HG03558 (cell line): ENCODE measurements around the gene MUC3A.

Source experiments
- ATAC-seq: cut with Tn5 transposase; IDR thresholded peaks from one replicate; pipeline ENCODE4 v1.9.1; 2021; ENCODE audit warnings: moderate number of reproducible peaks; ENCODE audit not compliant: unreplicated experiment; ENCODE audit errors: extremely low read depth

The MUC3A gene

DNA sequence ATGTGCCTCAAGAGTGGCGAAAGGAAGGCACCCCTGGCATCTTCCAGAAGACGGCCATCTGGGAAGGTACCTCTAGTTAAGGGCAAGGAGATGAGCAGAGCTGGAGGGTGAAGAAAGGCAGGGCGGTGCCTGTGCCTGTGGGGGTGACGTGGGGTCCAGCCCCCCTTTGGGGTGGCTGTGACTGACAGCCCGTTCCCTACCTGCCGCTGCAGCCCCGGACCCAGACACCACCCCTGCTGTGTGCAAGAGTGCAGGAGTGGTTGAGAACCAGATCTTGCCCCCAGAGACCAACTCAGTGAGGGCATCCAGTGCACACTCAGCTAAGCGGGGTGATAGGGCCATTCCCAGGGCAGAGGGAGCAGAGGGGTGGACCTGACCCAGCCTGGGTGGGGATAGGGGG lies 66.3 kb downstream of the MUC3A start:
- no peak for ATAC-seq

DNA sequence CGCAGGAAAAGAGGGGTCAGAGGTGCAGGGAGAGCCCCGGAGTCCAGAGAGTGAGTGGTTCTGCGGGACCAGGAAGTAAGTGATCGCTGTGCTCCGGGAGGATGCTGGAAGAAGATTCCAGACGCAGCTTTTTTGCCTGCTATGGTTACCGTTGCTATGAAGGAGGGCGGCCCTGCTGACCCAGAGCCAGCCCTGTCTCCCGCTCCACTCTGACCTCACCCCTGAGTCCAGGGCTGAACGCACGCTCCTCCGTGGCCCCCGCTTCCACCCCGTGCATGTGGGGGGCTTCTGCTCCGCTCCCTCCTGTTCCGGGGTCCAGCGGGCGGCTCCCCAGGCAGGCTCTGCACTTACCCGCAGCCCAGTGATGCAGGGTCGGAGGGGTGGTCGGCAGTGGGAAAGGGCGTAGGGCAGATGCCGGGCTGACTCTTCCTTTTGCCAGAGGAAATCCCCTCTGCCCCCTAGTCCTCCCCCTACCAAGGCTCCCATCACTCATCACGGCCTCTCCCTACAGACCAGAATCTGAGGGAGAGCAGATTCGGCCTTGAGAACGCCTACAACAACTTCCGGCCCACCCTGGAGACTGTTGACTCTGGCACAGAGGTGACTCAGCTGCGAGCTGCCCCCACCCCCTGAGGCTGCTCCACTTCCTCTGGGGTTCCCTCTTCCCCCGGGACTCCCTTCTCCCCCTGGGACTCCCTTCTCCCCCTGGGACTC lies 67.9 kb downstream of the MUC3A start:
- peak; percentile 66 for ATAC-seq
